Body of pancreas (tissue), 4 donors: ENCODE measurements around the gene PXYLP1.

ENCODE experiments used
- CTCF ChIP-seq, 7 experiments: fragments of 450-650 bp in 4 of 7; fragments of 200-600 bp in 3 of 7; sonication (generic) in 3 of 7; IDR thresholded peaks; one replicate each; pipeline ENCODE4 v1.5.1; 2016 to 2019; ENCODE audit warnings: antibody characterized with exemption in 7 of 7
- POLR2A ChIP-seq, 3 donors: fragments of 450-650 bp; IDR thresholded peaks; one replicate each; pipeline ENCODE4 v1.6.1; 2016; ENCODE audit warnings: antibody characterized with exemption in 3 of 3, mild to moderate bottlenecking in 2 of 3

- TF ChIP-seq CTCF (IDR thresholded peaks at IDR 0.05) (no peak), POLR2A (IDR thresholded peaks at IDR 0.05) (no peak)
Measured at GRCh38 chr3:141250342-141250741, 18.7 kb downstream of the PXYLP1 start.
